IPS-18c (cell line): ENCODE results near the gene WHAMM.

Experiments used
- H3K4me3 ChIP-seq: 2 replicates; pipeline ENCODE4 v1.7.0; 2013; ENCODE audit warnings: low read depth, mild to moderate bottlenecking, low read length, moderate library complexity; ENCODE audit not compliant: insufficient read depth
- H3K9me3 ChIP-seq: one replicate; pipeline ENCODE4 v1.6.1; 2013; ENCODE audit warnings: mild to moderate bottlenecking, low read length, moderate library complexity; ENCODE audit not compliant: control insufficient read depth, insufficient read depth

The WHAMM gene

GRCh38 chr15:82874267-82874666, 64.8 kb downstream of the WHAMM start:
- H3K9me3 ChIP-seq, result peaks cover 3% of the 10 kb centered on the region
- H3K4me3 ChIP-seq, result no peak overlapping the region

GRCh38 chr15:82874961-82875360, 65.5 kb downstream of the WHAMM start:
- Histone ChIP-seq H3K4me3 (no peak overlapping the region), H3K9me3 (peaks cover 3% of the 10 kb centered on the region)

- no peak overlapping the region for H3K4me3 ChIP-seq
- H3K9me3 ChIP-seq, result peaks cover 3% of the 10 kb centered on the region
These were observed 66.1 kb downstream of the WHAMM start for GRCh38 chr15:82875411-82876003.

- no peaks in the 10 kb centered on the region for H3K9me3 ChIP-seq
These were observed 68.4 kb downstream of the WHAMM start for GRCh38 chr15:82877825-82878224.

GRCh38 chr15:82878325-82878724, 68.9 kb downstream of the WHAMM start:
- Histone ChIP-seq H3K4me3 (no peak overlapping the region), H3K9me3 (no peaks in the 10 kb centered on the region)

More at GRCh38 chr15:82877825-82878224, 68.4 kb downstream of the WHAMM start:
- no peak overlapping the region for H3K4me3 ChIP-seq

- no peak overlapping the region for H3K4me3 ChIP-seq
- H3K9me3 ChIP-seq, result no peaks in the 10 kb centered on the region
These were observed 71.3 kb downstream of the WHAMM start for GRCh38 chr15:82880704-82881103.

- Histone ChIP-seq H3K9me3 (no peaks in the 10 kb centered on the region), H3K4me3 (no peak overlapping the region)
These were observed 72.3 kb downstream of the WHAMM start for GRCh38 chr15:82881747-82882146.

- Histone ChIP-seq H3K4me3 (no peak overlapping the region), H3K9me3 (no peaks in the 10 kb centered on the region)
These were observed 73.0 kb downstream of the WHAMM start for GRCh38 chr15:82882273-82882928.
